ENCODE results near the gene SDCCAG8.

SDCCAG8 gene

DNA sequence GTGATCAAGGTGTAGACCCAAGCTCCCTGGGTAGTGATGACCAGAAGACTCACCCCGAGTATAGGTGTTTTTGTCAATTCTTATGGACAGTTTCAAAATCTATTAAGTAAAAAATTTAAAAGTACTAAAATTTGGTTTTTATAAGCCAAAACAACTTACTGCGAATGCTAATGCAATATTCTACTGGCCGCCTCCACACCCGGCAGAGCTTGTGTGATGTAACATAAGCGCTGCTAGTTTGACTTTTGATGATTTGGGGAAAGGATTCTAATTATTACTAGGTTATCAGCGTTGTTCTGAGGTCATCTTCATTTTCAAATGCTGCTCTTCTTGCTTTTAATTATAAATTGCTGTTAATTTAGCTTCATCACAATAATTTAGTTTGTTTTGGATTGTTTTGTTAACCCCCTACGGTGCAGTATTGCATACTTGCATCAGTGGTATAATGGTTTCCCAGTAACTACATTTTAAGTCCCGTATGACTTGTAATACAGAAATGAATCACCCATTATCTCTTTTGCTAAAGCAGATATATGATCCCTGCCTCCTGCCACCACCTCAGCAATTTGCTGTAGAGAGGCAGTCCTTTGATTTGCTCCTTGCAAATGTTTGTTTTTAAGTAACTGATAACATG lies 178.0 kb downstream of the SDCCAG8 start:
- Histone ChIP-seq H3K36me3 (replicated peaks; ENCODE audit: low read depth, low read length) (no peaks in the 10 kb centered on the region), H2AFZ (ENCODE audit: low read depth, low read length) (no peak overlapping the region), H3K4me1 (ENCODE audit: low read length) (peaks cover 4% of the 10 kb centered on the region; the same call in 1 of the 2 replicates), H3K4me2 (ENCODE audit: low read length) (no peak overlapping the region), H3K27me3 (ENCODE audit: low read depth, low read length) (no peaks in the 10 kb centered on the region), H3K79me2 (ENCODE audit: low read length) (no peaks in the 10 kb centered on the region), H3K27ac (ENCODE audit: low read length) (no peak overlapping the region), H3K9me3 (ENCODE audit: insufficient read depth, low read length) (no peaks in the 10 kb centered on the region), H3K4me3 (ENCODE audit: low read length) (no peak overlapping the region), H4K20me1 (ENCODE audit: insufficient read depth, low read length) (no peaks in the 10 kb centered on the region), H3K9ac (ENCODE audit: low read length) (no peak overlapping the region)
- TF ChIP-seq EZH2phosphoT487 (IDR thresholded peaks at IDR 0.05; ENCODE audit: low read depth): no peak
- TF ChIP-seq, protein P1, sequence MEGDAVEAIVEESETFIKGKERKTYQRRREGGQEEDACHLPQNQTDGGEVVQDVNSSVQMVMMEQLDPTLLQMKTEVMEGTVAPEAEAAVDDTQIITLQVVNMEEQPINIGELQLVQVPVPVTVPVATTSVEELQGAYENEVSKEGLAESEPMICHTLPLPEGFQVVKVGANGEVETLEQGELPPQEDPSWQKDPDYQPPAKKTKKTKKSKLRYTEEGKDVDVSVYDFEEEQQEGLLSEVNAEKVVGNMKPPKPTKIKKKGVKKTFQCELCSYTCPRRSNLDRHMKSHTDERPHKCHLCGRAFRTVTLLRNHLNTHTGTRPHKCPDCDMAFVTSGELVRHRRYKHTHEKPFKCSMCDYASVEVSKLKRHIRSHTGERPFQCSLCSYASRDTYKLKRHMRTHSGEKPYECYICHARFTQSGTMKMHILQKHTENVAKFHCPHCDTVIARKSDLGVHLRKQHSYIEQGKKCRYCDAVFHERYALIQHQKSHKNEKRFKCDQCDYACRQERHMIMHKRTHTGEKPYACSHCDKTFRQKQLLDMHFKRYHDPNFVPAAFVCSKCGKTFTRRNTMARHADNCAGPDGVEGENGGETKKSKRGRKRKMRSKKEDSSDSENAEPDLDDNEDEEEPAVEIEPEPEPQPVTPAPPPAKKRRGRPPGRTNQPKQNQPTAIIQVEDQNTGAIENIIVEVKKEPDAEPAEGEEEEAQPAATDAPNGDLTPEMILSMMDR (IDR thresholded peaks at IDR 0.05; ENCODE audit: low read depth, low read length): no peak

DNA sequence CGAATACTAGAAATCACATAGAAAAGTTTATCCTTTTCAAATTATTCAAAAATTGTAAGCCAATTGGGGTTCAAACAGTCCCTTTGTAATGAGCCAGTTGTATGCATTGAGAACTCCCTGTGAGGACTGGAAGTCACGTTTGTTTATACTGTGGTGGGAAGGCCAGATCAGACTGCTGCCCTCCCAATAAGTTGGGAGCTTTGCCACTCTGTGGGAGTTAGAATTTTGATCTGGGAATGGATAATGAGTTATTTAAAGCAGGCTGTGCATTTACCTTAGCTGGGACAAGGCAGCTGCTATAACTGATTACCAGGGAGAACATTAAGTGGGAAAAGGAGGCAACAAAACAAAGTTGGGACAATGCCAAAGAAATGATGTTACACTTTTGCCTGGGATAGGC lies 178.8 kb downstream of the SDCCAG8 start:
- H2AFZ ChIP-seq (ENCODE audit: low read depth, low read length): no peak overlapping the region
- H3K9ac ChIP-seq (ENCODE audit: low read length): no peak overlapping the region
- no peaks in the 10 kb centered on the region for H3K9me3 ChIP-seq (ENCODE audit: insufficient read depth, low read length)
- H4K20me1 ChIP-seq (ENCODE audit: insufficient read depth, low read length): no peaks in the 10 kb centered on the region
- TF ChIP-seq, protein P1 (IDR thresholded peaks at IDR 0.05; ENCODE audit: low read depth, low read length): no peak
- no peak for TF ChIP-seq EZH2phosphoT487 (IDR thresholded peaks at IDR 0.05; ENCODE audit: low read depth)
- no peaks in the 10 kb centered on the region for H3K79me2 ChIP-seq (ENCODE audit: low read length)
- H3K4me3 ChIP-seq (ENCODE audit: low read length): no peak overlapping the region
- H3K27ac ChIP-seq (ENCODE audit: low read length): no peak overlapping the region
- H3K4me1 ChIP-seq (ENCODE audit: low read length): peaks cover 4% of the 10 kb centered on the region; the same call in 1 of the 2 replicates
- H3K4me2 ChIP-seq (ENCODE audit: low read length): no peak overlapping the region
- no peaks in the 10 kb centered on the region for H3K27me3 ChIP-seq (ENCODE audit: low read depth, low read length)
- H3K36me3 ChIP-seq (replicated peaks; ENCODE audit: low read depth, low read length): no peaks in the 10 kb centered on the region

DNA sequence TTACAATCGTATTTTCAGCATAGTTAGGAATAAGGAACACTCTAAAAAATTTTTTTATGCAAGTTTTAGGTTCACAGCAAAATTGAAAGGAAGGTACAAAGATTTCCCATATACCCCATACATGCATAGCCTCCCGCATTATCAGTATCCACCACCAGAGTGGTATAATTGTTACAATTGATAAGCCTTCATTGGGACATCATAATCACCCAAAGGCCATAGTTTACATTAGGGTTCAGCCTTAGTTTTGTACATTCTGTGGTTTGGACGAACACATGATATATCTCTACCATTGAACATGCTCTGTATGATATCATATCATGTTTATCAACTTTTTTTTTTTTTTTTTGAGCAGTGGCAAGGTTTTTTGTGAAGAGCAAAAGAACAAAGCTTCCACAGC lies 180.0 kb downstream of the SDCCAG8 start:
- Histone ChIP-seq H3K27ac (ENCODE audit: low read length) (no peak overlapping the region), H2AFZ (ENCODE audit: low read depth, low read length) (no peak overlapping the region), H3K4me3 (ENCODE audit: low read length) (no peak overlapping the region), H3K9ac (ENCODE audit: low read length) (no peak overlapping the region), H3K36me3 (replicated peaks; ENCODE audit: low read depth, low read length) (no peaks in the 10 kb centered on the region), H3K79me2 (ENCODE audit: low read length) (no peaks in the 10 kb centered on the region), H3K9me3 (ENCODE audit: insufficient read depth, low read length) (no peaks in the 10 kb centered on the region), H3K4me1 (ENCODE audit: low read length) (peaks cover 4% of the 10 kb centered on the region; the same call in 1 of the 2 replicates), H4K20me1 (ENCODE audit: insufficient read depth, low read length) (no peaks in the 10 kb centered on the region), H3K27me3 (ENCODE audit: low read depth, low read length) (no peaks in the 10 kb centered on the region), H3K4me2 (ENCODE audit: low read length) (no peak overlapping the region)
- no peak for TF ChIP-seq EZH2phosphoT487 (IDR thresholded peaks at IDR 0.05; ENCODE audit: low read depth)
- TF ChIP-seq, protein P1 (IDR thresholded peaks at IDR 0.05; ENCODE audit: low read depth, low read length): no peak

DNA sequence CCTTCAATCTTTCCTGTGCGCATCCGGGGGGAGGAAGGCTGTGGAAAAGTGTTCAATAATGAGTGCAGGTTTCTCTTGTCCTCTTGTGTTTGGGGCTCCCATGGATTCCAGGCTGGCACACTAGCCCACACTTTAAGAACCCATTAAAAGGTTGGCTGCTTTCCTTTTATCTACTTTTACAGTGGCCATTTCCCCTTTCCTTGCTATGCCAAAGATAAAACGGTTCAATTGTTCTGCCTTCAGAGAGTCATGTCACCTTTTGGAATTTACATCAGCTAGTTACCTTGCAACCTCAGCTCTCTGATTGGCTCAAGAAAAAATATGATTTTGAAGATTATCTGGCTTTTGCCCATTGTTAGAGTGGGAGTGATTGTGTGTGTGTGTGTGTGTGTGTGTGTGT lies 182.3 kb downstream of the SDCCAG8 start:
- Histone ChIP-seq H3K9ac (ENCODE audit: low read length) (no peak overlapping the region), H3K79me2 (ENCODE audit: low read length) (no peaks in the 10 kb centered on the region), H4K20me1 (ENCODE audit: insufficient read depth, low read length) (no peaks in the 10 kb centered on the region), H3K36me3 (replicated peaks; ENCODE audit: low read depth, low read length) (no peaks in the 10 kb centered on the region), H3K4me1 (ENCODE audit: low read length) (peaks cover 4% of the 10 kb centered on the region; the same call in 1 of the 2 replicates), H3K9me3 (ENCODE audit: insufficient read depth, low read length) (no peaks in the 10 kb centered on the region), H3K4me2 (ENCODE audit: low read length) (no peak overlapping the region), H2AFZ (ENCODE audit: low read depth, low read length) (no peak overlapping the region), H3K27me3 (ENCODE audit: low read depth, low read length) (no peaks in the 10 kb centered on the region), H3K27ac (ENCODE audit: low read length) (no peak overlapping the region), H3K4me3 (ENCODE audit: low read length) (no peak overlapping the region)
- no peak for TF ChIP-seq EZH2phosphoT487 (IDR thresholded peaks at IDR 0.05; ENCODE audit: low read depth)
- TF ChIP-seq, protein P1 (IDR thresholded peaks at IDR 0.05; ENCODE audit: low read depth, low read length): no peak
